HCT116 (cell line): ENCODE measurements around the gene OR4D1. TPM values are rescaled to one million over a fixed set of nuclear protein-coding genes. Genes with fewer than 3 reads are reported as not detected.

Experiments
- ATAC-seq: fragments of 200-7000 bp; cut with Tn5 transposase; 2 replicates; pipeline ENCODE4 v1.9.1; 2020; ENCODE audit warnings: mild to moderate bottlenecking, moderate library complexity
- BruUV-seq: library from RNA; stranded (reverse); fragments of 400-500 nt; replicated peaks from 2 replicates; lab custom pipeline; 2021; lab: Mats Ljungman, UMichigan
- CTCF ChIA-PET: fragments of 300-600 bp; sonication (Branson Sonifier 250); formaldehyde crosslinking; loops from one replicate; lab custom pipeline; 2021; ENCODE audit warnings: antibody characterized with exemption; lab: Charles Lee
- POLR2A ChIA-PET: fragments of 300-600, 350-600 bp; sonication (Branson Sonifier 250); formaldehyde crosslinking; loops from one replicate; lab custom pipeline; 2021; ENCODE audit warnings: antibody characterized with exemption; lab: Charles Lee
- RAD21 ChIA-PET, 2 experiments: fragments of 300-600 bp; sonication (Branson Sonifier 250); formaldehyde crosslinking; loops; one replicate each; lab custom pipeline; 2023; ENCODE audit warnings: low total read pairs in 2 of 2; ENCODE audit not compliant: uncharacterized antibody in 2 of 2, unreplicated experiment in 2 of 2, low non-redundant PET in 1 of 2; lab: Charles Lee
- DNase-seq: peaks from one replicate; pipeline ENCODE4 v3.0.0-alpha.2; 2010; ENCODE audit warnings: low read depth, low spot score
- H2AFZ ChIP-seq: fragments of 200-600 bp; shearing (Covaris generic), sonication (generic); 2 replicates; pipeline ENCODE4 v1.6.1; 2017; ENCODE audit warnings: low read depth, mixed run types, mixed read lengths, antibody characterized with exemption, low read length; ENCODE audit not compliant: poor library complexity, severe bottlenecking
- H3K27ac ChIP-seq: 2 replicates; pipeline ENCODE4 v1.5.1; 2012; ENCODE audit warnings: low read depth, low read length
- H3K27me3 ChIP-seq: fragments of 200-600 bp; sonication (generic); 2 replicates; pipeline ENCODE4 v1.6.1; 2016; ENCODE audit warnings: mixed run types, low read length, mixed read lengths; ENCODE audit not compliant: insufficient read depth
- H3K36me3 ChIP-seq, 2 experiments: fragments of 200-500 bp in 1 of 2; fragments of 200-600 bp in 1 of 2; sonication (Bioruptor generic) in 1 of 2; sonication (generic) in 1 of 2; 2 replicates each; pipeline versions ENCODE4 v1.5.1 to v1.6.1; 2014 to 2016; ENCODE audit warnings: low read length in 2 of 2, inconsistent platforms in 1 of 2, mixed read lengths in 1 of 2, mixed run types in 1 of 2; ENCODE audit not compliant: insufficient read depth in 2 of 2, control insufficient read depth in 1 of 2
- H3K4me1 ChIP-seq, 2 experiments: fragments of 200-600 bp in 1 of 2; sonication (generic) in 1 of 2; 2 replicates each; pipeline versions ENCODE4 v1.5.1 to v1.6.1; 2012 to 2017; ENCODE audit warnings: low read length in 2 of 2, inconsistent platforms in 1 of 2, mild to moderate bottlenecking in 1 of 2, mixed read lengths in 1 of 2, mixed run types in 1 of 2, moderate library complexity in 1 of 2; ENCODE audit not compliant: insufficient read depth in 2 of 2, control insufficient read depth in 1 of 2
- H3K4me2 ChIP-seq: fragments of 200-600 bp; sonication (generic); 2 replicates; pipeline ENCODE4 v1.6.1; 2017; ENCODE audit warnings: mixed run types, low read length, mixed read lengths
- H3K4me3 ChIP-seq, 2 experiments: fragments of 200-600 bp in 1 of 2; sonication (generic) in 1 of 2; replicated peaks in 1 of 2; 2 replicates each; pipeline ENCODE4 v1.5.1; 2011 to 2016; ENCODE audit warnings: low read length in 2 of 2, control low read depth in 1 of 2, low read depth in 1 of 2, mild to moderate bottlenecking in 1 of 2, mixed read lengths in 1 of 2, mixed run types in 1 of 2
- H3K79me2 ChIP-seq: fragments of 200-600 bp; sonication (generic); 2 replicates; pipeline ENCODE4 v1.6.1; 2017; ENCODE audit warnings: mild to moderate bottlenecking, mixed run types, low read length, moderate library complexity, mixed read lengths; ENCODE audit not compliant: insufficient read depth
- H3K9ac ChIP-seq: fragments of 200-600 bp; sonication (generic); 2 replicates; pipeline ENCODE4 v1.6.1; 2016; ENCODE audit warnings: low read length, mixed read lengths
- H3K9me2 ChIP-seq: fragments of 200-600 bp; sonication (generic), shearing (Covaris generic); 2 replicates; pipeline ENCODE4 v1.6.1; 2017; ENCODE audit warnings: mixed run types, mild to moderate bottlenecking, moderate library complexity; ENCODE audit not compliant: insufficient read depth
- H3K9me3 ChIP-seq, 2 experiments: fragments of 200-500 bp in 1 of 2; fragments of 200-600 bp in 1 of 2; sonication (Bioruptor generic) in 1 of 2; sonication (generic) in 1 of 2; 2 replicates each; pipeline ENCODE4 v1.6.1; 2014 to 2017; ENCODE audit warnings: low read length in 2 of 2, mixed read lengths in 2 of 2, inconsistent platforms in 1 of 2, low read depth in 1 of 2, mild to moderate bottlenecking in 1 of 2, mixed run types in 1 of 2, moderate library complexity in 1 of 2; ENCODE audit not compliant: control insufficient read depth in 1 of 2, insufficient read depth in 1 of 2
- H4K20me1 ChIP-seq: fragments of 200-600 bp; sonication (generic), shearing (Covaris generic); 2 replicates; pipeline ENCODE4 v1.6.1; 2017; ENCODE audit warnings: mixed run types, mild to moderate bottlenecking, moderate library complexity; ENCODE audit not compliant: insufficient read depth
- CBX3 ChIP-seq: IDR thresholded peaks from 2 replicates; pipeline ENCODE4 v1.6.1; 2012; ENCODE audit warnings: low read depth
- CEBPB ChIP-seq: IDR thresholded peaks from 2 replicates; pipeline ENCODE4 v1.6.1; 2012; ENCODE audit warnings: low read depth
- CTCF ChIP-seq, 3 experiments: fragments of 200-600 bp in 1 of 3; sonication (generic) in 1 of 3; IDR thresholded peaks in 2 of 3; conservative IDR thresholded peaks in 1 of 3; 2 replicates each; pipeline ENCODE4 v1.5.1; 2012 to 2017; ENCODE audit warnings: low read depth in 2 of 3, low read length in 2 of 3, antibody characterized with exemption in 1 of 3, borderline replicate concordance in 1 of 3, control low read depth in 1 of 3, mild to moderate bottlenecking in 1 of 3, mixed read lengths in 1 of 3, mixed run types in 1 of 3, moderate library complexity in 1 of 3; ENCODE audit not compliant: insufficient read depth in 1 of 3
- EGR1 ChIP-seq: IDR thresholded peaks from 2 replicates; pipeline ENCODE4 v1.6.1; 2012; ENCODE audit warnings: low read depth
- FOSL1 ChIP-seq: IDR thresholded peaks from 2 replicates; pipeline ENCODE4 v1.6.1; 2012; ENCODE audit warnings: low read depth
- POLR2AphosphoS5 ChIP-seq: IDR thresholded peaks from 2 replicates; pipeline ENCODE4 v1.6.1; 2011; ENCODE audit warnings: mild to moderate bottlenecking, low read depth, low read length, moderate library complexity
- SIN3A ChIP-seq: IDR thresholded peaks from 2 replicates; pipeline ENCODE4 v1.6.1; 2012; ENCODE audit warnings: low read depth
- SP1 ChIP-seq: IDR thresholded peaks from 2 replicates; pipeline ENCODE4 v1.6.1; 2012; ENCODE audit warnings: low read depth
- TCF7L2 ChIP-seq: IDR thresholded peaks from 2 replicates; pipeline ENCODE4 v1.7.0; 2011; ENCODE audit warnings: borderline replicate concordance, inconsistent platforms; ENCODE audit not compliant: insufficient read depth, insufficient read length; ENCODE audit errors: extremely low read depth
- YY1 ChIP-seq: IDR thresholded peaks from 2 replicates; pipeline ENCODE4 v1.6.1; 2011; ENCODE audit warnings: low read length, low read depth, moderate library complexity, mild to moderate bottlenecking; ENCODE audit not compliant: insufficient replicate concordance; ENCODE audit errors: extremely low read depth
- ZFX ChIP-seq: fragments of 450-650 bp; IDR thresholded peaks from 2 replicates; pipeline ENCODE4 v1.6.1; 2017
- intact Hi-C: fragments of 100-400 bp; cut with micrococcal nuclease; formaldehyde crosslinking; loops from 2 replicates; pipeline ENCODE4 v1.10.0; 2022
- total RNA-seq: library from RNA; stranded (reverse); gene quantifications from one replicate; pipeline ENCODE4 v1.2.1, GENCODE V29; 2021; ENCODE audit not compliant: unreplicated experiment
- TF ChIP-seq, protein P1 (sequence below): IDR thresholded peaks from 2 replicates; pipeline ENCODE4 v1.6.1; 2012; ENCODE audit warnings: low read depth

OR4D1 gene
- total RNA-seq, 1 experiment from 2014 or later, result not detected

GRCh38 chr17:58193641-58194255 lies 45.6 kb downstream of the OR4D1 start:
- no peak for ATAC-seq
- BruUV-seq, result no TSS peak
- no peak for DNase-seq
- H2AFZ ChIP-seq, result no peak overlapping the region
- RAD21 ChIA-PET, result no interaction called here
- CTCF ChIA-PET, result no interaction called here
- no peaks in the 10 kb centered on the region for H3K36me3 ChIP-seq
- H3K79me2 ChIP-seq, result no peaks in the 10 kb centered on the region
- no peaks in the 10 kb centered on the region for H4K20me1 ChIP-seq
- H3K9ac ChIP-seq, result no peak overlapping the region
- intact Hi-C loops, result no loop called here
- H3K27ac ChIP-seq, result no peak overlapping the region
- H3K4me1 ChIP-seq, result peaks cover 8 to 18% of the 10 kb centered on the region in 2 experiments
- H3K27me3 ChIP-seq, result no peaks in the 10 kb centered on the region; the same call in 1 of the 2 replicates
- H3K4me2 ChIP-seq, result no peak overlapping the region
- TF ChIP-seq TCF7L2 (no peak), CBX3 (no peak), CTCF (IDR thresholded peaks at IDR 0.05 in 2 of 3, conservative IDR thresholded peaks at IDR 0.05 in 1 of 3; ENCODE audit: borderline replicate concordance in 1 of 3, insufficient read depth in 1 of 3, low read depth in 2 of 3, low read length in 2 of 3) (peak in 2 of 3 experiments; percentile 27 to 34; a peak in 3 of 6 replicates), POLR2AphosphoS5 (no peak)
- POLR2A ChIA-PET, result no interaction called here
- H3K9me2 ChIP-seq, result no peaks in the 10 kb centered on the region
- H3K4me3 ChIP-seq, result no peak overlapping the region
- H3K9me3 ChIP-seq, result no peaks in the 10 kb centered on the region

GRCh38 chr17:58195518-58196123 lies 47.4 kb downstream of the OR4D1 start:
- no peak for DNase-seq
- BruUV-seq, result no TSS peak
- Histone ChIP-seq H3K9ac (no peak overlapping the region), H3K4me3 (no peak overlapping the region), H3K4me1 (peaks cover 0 to 9% of the 10 kb centered on the region in 2 experiments; a peak in 1 of 4 replicates), H3K36me3 (no peaks in the 10 kb centered on the region), H2AFZ (no peak overlapping the region), H3K9me3 (no peaks in the 10 kb centered on the region), H3K9me2 (no peaks in the 10 kb centered on the region), H3K27me3 (no peaks in the 10 kb centered on the region; the same call in 1 of the 2 replicates), H4K20me1 (no peaks in the 10 kb centered on the region), H3K27ac (no peak overlapping the region), H3K4me2 (no peak overlapping the region), H3K79me2 (no peaks in the 10 kb centered on the region)
- no peak for ATAC-seq
- intact Hi-C loops, result no loop called here
- ChIA-PET RAD21 (no interaction called here), POLR2A (interaction anchor here (0.6 kb wide), 1 partner anchor 19 kb away, joined by 10 read pairs; no protein-coding TSS in a partner anchor), CTCF (interaction anchor here (0.8 kb wide), 1 partner anchor 253 kb away, joined by 3 read pairs; no protein-coding TSS in a partner anchor)
- TF ChIP-seq SIN3A, result no peak
- TF ChIP-seq, protein P1, sequence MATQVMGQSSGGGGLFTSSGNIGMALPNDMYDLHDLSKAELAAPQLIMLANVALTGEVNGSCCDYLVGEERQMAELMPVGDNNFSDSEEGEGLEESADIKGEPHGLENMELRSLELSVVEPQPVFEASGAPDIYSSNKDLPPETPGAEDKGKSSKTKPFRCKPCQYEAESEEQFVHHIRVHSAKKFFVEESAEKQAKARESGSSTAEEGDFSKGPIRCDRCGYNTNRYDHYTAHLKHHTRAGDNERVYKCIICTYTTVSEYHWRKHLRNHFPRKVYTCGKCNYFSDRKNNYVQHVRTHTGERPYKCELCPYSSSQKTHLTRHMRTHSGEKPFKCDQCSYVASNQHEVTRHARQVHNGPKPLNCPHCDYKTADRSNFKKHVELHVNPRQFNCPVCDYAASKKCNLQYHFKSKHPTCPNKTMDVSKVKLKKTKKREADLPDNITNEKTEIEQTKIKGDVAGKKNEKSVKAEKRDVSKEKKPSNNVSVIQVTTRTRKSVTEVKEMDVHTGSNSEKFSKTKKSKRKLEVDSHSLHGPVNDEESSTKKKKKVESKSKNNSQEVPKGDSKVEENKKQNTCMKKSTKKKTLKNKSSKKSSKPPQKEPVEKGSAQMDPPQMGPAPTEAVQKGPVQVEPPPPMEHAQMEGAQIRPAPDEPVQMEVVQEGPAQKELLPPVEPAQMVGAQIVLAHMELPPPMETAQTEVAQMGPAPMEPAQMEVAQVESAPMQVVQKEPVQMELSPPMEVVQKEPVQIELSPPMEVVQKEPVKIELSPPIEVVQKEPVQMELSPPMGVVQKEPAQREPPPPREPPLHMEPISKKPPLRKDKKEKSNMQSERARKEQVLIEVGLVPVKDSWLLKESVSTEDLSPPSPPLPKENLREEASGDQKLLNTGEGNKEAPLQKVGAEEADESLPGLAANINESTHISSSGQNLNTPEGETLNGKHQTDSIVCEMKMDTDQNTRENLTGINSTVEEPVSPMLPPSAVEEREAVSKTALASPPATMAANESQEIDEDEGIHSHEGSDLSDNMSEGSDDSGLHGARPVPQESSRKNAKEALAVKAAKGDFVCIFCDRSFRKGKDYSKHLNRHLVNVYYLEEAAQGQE, result no peak
- TF ChIP-seq SP1, result no peak
- TF ChIP-seq EGR1, result no peak
- TF ChIP-seq TCF7L2, result no peak
- no peak for TF ChIP-seq CBX3
- no peak for TF ChIP-seq CEBPB
- TF ChIP-seq ZFX, result no peak
- TF ChIP-seq FOSL1, result no peak
- no peak for TF ChIP-seq YY1
